ENCODE data around the gene SMIM3. TPM values are rescaled to one million over a fixed set of nuclear protein-coding genes. Genes with fewer than 3 reads are reported as not detected.
"Not testable (repeated sequence)": the region's sequence is repeated elsewhere in the genome, so short reads cannot be mapped to it uniquely, and the experiment has no call there.

The SMIM3 gene
- polyA plus RNA-seq, 1 donor from 2014 or later, result 3.7 TPM

GRCh38 chr5:150740992-150741391 is 37.6 kb upstream of the SMIM3 start:
- no peaks in the 10 kb centered on the region for H4K20me1 ChIP-seq (ENCODE audit: insufficient read depth)
- H3K27me3 ChIP-seq (ENCODE audit: insufficient read depth, low read depth, low read length), result no peaks in the 10 kb centered on the region
- no peak overlapping the region for H3K4me2 ChIP-seq (ENCODE audit: low read length)
- no peaks in the 10 kb centered on the region for H3F3A ChIP-seq (ENCODE audit: insufficient read depth, low read length, poor library complexity, severe bottlenecking)
- peaks cover 6% of the 10 kb centered on the region for H3K79me2 ChIP-seq (replicated peaks; ENCODE audit: insufficient read depth, low read length)
- no peak overlapping the region for H3K27ac ChIP-seq (ENCODE audit: low read length)
- no peak overlapping the region for H2AFZ ChIP-seq (ENCODE audit: low read depth, low read length)
- H3K9me2 ChIP-seq (ENCODE audit: insufficient read depth, low read length), result no peaks in the 10 kb centered on the region
- no peak for TF ChIP-seq EP300 (conservative IDR thresholded peaks at IDR 0.05; ENCODE audit: poor library complexity, severe bottlenecking)
- no peak for TF ChIP-seq EZH2 (IDR thresholded peaks at IDR 0.05; ENCODE audit: borderline replicate concordance, insufficient read depth, low read length, poor library complexity, severe bottlenecking)
- no peak for TF ChIP-seq CTCF (IDR thresholded peaks at IDR 0.05; ENCODE audit: poor library complexity, severe bottlenecking)
- no peak for TF ChIP-seq SMC3 (conservative IDR thresholded peaks at IDR 0.05; ENCODE audit: poor library complexity)
- TF ChIP-seq TAF1 (IDR thresholded peaks at IDR 0.05; ENCODE audit: low read depth), result no peak
- TF ChIP-seq POLR2AphosphoS5 (IDR thresholded peaks at IDR 0.05), result no peak
- no peak for TF ChIP-seq MXI1 (conservative IDR thresholded peaks at IDR 0.05; ENCODE audit: poor library complexity, severe bottlenecking)
- no peak for TF ChIP-seq REST (IDR thresholded peaks at IDR 0.05; ENCODE audit: borderline replicate concordance)
- no peak for TF ChIP-seq RAD21 (conservative IDR thresholded peaks at IDR 0.05)
- no peak overlapping the region for H3K4me3 ChIP-seq (ENCODE audit: low read length)
- H3K9ac ChIP-seq (ENCODE audit: low read length), result no peak overlapping the region
- H3K9me3 ChIP-seq (ENCODE audit: low read length), result peaks cover 3% of the 10 kb centered on the region
- H3K36me3 ChIP-seq (ENCODE audit: insufficient read depth, low read length), result no peaks in the 10 kb centered on the region

- not testable (repeated sequence) for H3K79me2 ChIP-seq (replicated peaks; ENCODE audit: insufficient read depth, low read length); H3K9me2 ChIP-seq (ENCODE audit: insufficient read depth, low read length)
Measured at GRCh38 chr5:150742455-150743141, 36.0 kb upstream of the SMIM3 start.

GRCh38 chr5:150743142-150743488 is 35.4 kb upstream of the SMIM3 start:
- H3K36me3 ChIP-seq (ENCODE audit: insufficient read depth, low read length), result not testable (repeated sequence)

More at GRCh38 chr5:150742455-150743141, 36.0 kb upstream of the SMIM3 start:
- not testable (repeated sequence) for H3K4me2 ChIP-seq (ENCODE audit: low read length); H3F3A ChIP-seq (ENCODE audit: insufficient read depth, low read length, poor library complexity, severe bottlenecking); H3K9me3 ChIP-seq (ENCODE audit: low read length); H3K36me3 ChIP-seq (ENCODE audit: insufficient read depth, low read length); H2AFZ ChIP-seq (ENCODE audit: low read depth, low read length); H3K4me3 ChIP-seq (ENCODE audit: low read length); H3K27ac ChIP-seq (ENCODE audit: low read length); H3K27me3 ChIP-seq (ENCODE audit: insufficient read depth, low read depth, low read length); H4K20me1 ChIP-seq (ENCODE audit: insufficient read depth); H3K9ac ChIP-seq (ENCODE audit: low read length)

More at GRCh38 chr5:150743142-150743488, 35.4 kb upstream of the SMIM3 start:
- H3F3A ChIP-seq (ENCODE audit: insufficient read depth, low read length, poor library complexity, severe bottlenecking); H2AFZ ChIP-seq (ENCODE audit: low read depth, low read length); H3K9ac ChIP-seq (ENCODE audit: low read length); H3K27ac ChIP-seq (ENCODE audit: low read length); H3K79me2 ChIP-seq (replicated peaks; ENCODE audit: insufficient read depth, low read length); H3K4me3 ChIP-seq (ENCODE audit: low read length); H3K9me3 ChIP-seq (ENCODE audit: low read length); H3K27me3 ChIP-seq (ENCODE audit: insufficient read depth, low read depth, low read length); H4K20me1 ChIP-seq (ENCODE audit: insufficient read depth); H3K9me2 ChIP-seq (ENCODE audit: insufficient read depth, low read length); H3K4me2 ChIP-seq (ENCODE audit: low read length): not testable (repeated sequence)

All from neural cell (in vitro differentiated cells).